ENCODE measurements around the gene PRR7. TPM values are rescaled to one million over a fixed set of nuclear protein-coding genes. Genes with fewer than 3 reads are reported as not detected.

Gene PRR7
- total RNA-seq, 1 donor from 2014 or later = 1.7 TPM

GRCh38 chr5:177504086-177505056 is 57.8 kb downstream of the PRR7 start:
- peaks cover 27% of the 10 kb centered on the region for H3K4me1 ChIP-seq
- H3K27ac ChIP-seq = no peak overlapping the region
- no peak overlapping the region for H3K4me3 ChIP-seq
- intact Hi-C loops (cut with DNase I) = no loop called here
- H3K36me3 ChIP-seq = peaks cover 9% of the 10 kb centered on the region
- no peak for ATAC-seq
- H3K27me3 ChIP-seq (ENCODE audit: low read depth) = no peaks in the 10 kb centered on the region
- TF ChIP-seq CTCF (IDR thresholded peaks at IDR 0.05) = no peak
- no peaks in the 10 kb centered on the region for H3K9me3 ChIP-seq
- DNase-seq = no peak

GRCh38 chr5:177505075-177505474 is 58.5 kb downstream of the PRR7 start:
- intact Hi-C loops (cut with DNase I) = no loop called here
- H3K27ac ChIP-seq = no peak overlapping the region
- peaks cover 29% of the 10 kb centered on the region for H3K4me1 ChIP-seq
- H3K9me3 ChIP-seq = no peaks in the 10 kb centered on the region
- H3K36me3 ChIP-seq = peaks cover 9% of the 10 kb centered on the region
- DNase-seq (no peak), ATAC-seq (no peak)
- no peak overlapping the region for H3K4me3 ChIP-seq
- no peaks in the 10 kb centered on the region for H3K27me3 ChIP-seq (ENCODE audit: low read depth)
- TF ChIP-seq CTCF (IDR thresholded peaks at IDR 0.05) = no peak

Other genes starting within 250 kb of the PRR7 start
- 41.6 TPM for gene RAB24, start 143.1 kb upstream of the PRR7 start, total RNA-seq
- gene PRELID1, start 143.0 kb upstream of the PRR7 start, total RNA-seq = 101 TPM
- 10.8 TPM for gene MXD3, start 134.9 kb upstream of the PRR7 start, total RNA-seq
- 108 TPM for gene LMAN2, start 95.1 kb upstream of the PRR7 start, total RNA-seq
- gene RGS14, start 88.9 kb upstream of the PRR7 start, total RNA-seq = 16.2 TPM
- not detected for gene SLC34A1, start 62.4 kb upstream of the PRR7 start, total RNA-seq
- gene PFN3, start 46.2 kb upstream of the PRR7 start, total RNA-seq = not detected
- 0.80 TPM for gene F12, start 37.2 kb upstream of the PRR7 start, total RNA-seq
- 59.4 TPM for gene GRK6, start 20.1 kb upstream of the PRR7 start, total RNA-seq
- gene DBN1, start 26.8 kb downstream of the PRR7 start, total RNA-seq = 23.1 TPM
- 47.1 TPM for gene PDLIM7, start 50.8 kb downstream of the PRR7 start, total RNA-seq
- gene DOK3, start 63.0 kb downstream of the PRR7 start, total RNA-seq = 76.5 TPM
- 69.4 TPM for gene DDX41, start 70.1 kb downstream of the PRR7 start, total RNA-seq
- gene FAM193B, start 107.7 kb downstream of the PRR7 start, total RNA-seq = 89.1 TPM
- gene TMED9, start 145.4 kb downstream of the PRR7 start, total RNA-seq = 132 TPM
- gene B4GALT7, start 153.3 kb downstream of the PRR7 start, total RNA-seq = 22.4 TPM

Data from lower lobe of right lung (tissue), 2 donors.